OCI-LY1 (cell line): ENCODE data around the gene RAB40C.

Source experiments
- H2AFZ ChIP-seq: fragments of 200-600 bp; sonication (generic), shearing (Covaris generic); 2 replicates; pipeline ENCODE4 v1.6.0; 2014; ENCODE audit warnings: antibody characterized with exemption, mild to moderate bottlenecking, low read length
- H3F3A ChIP-seq: fragments of 200-600 bp; sonication (generic), shearing (Covaris generic); 2 replicates; pipeline ENCODE4 v1.6.0; 2014; ENCODE audit warnings: mild to moderate bottlenecking, antibody characterized with exemption, low read length, moderate library complexity; ENCODE audit not compliant: insufficient read depth
- H3K27ac ChIP-seq: fragments of 200-600 bp; sonication (generic); 2 replicates; pipeline ENCODE4 v1.5.1; 2014; ENCODE audit warnings: low read length, mixed run types, mild to moderate bottlenecking, low read depth; ENCODE audit not compliant: poor library complexity, severe bottlenecking
- H3K27me3 ChIP-seq: fragments of 200-600 bp; sonication (generic); 2 replicates; pipeline ENCODE4 v1.6.0; 2014; ENCODE audit warnings: antibody characterized with exemption, mild to moderate bottlenecking, low read length, moderate library complexity; ENCODE audit not compliant: insufficient read depth
- H3K36me3 ChIP-seq: fragments of 200-600 bp; sonication (generic); 2 replicates; pipeline ENCODE4 v1.6.1; 2014; ENCODE audit warnings: mild to moderate bottlenecking, antibody characterized with exemption, low read length, moderate library complexity, mixed read lengths; ENCODE audit not compliant: insufficient read depth
- H3K4me1 ChIP-seq: fragments of 200-600 bp; sonication (generic); 2 replicates; pipeline ENCODE4 v1.5.1; 2014; ENCODE audit warnings: mild to moderate bottlenecking, low read length, moderate library complexity; ENCODE audit not compliant: insufficient read depth, severe bottlenecking
- H3K4me2 ChIP-seq: fragments of 200-600 bp; sonication (generic), shearing (Covaris generic); 2 replicates; pipeline ENCODE4 v1.6.1; 2014; ENCODE audit warnings: low read length
- H3K4me3 ChIP-seq: fragments of 200-600 bp; sonication (generic); 2 replicates; pipeline ENCODE4 v1.5.1; 2014; ENCODE audit warnings: low read length, low read depth, mild to moderate bottlenecking, mixed read lengths; ENCODE audit not compliant: poor library complexity, severe bottlenecking
- H3K79me2 ChIP-seq: fragments of 200-600 bp; shearing (Covaris generic); 2 replicates; pipeline ENCODE4 v1.6.1; 2016; ENCODE audit warnings: mixed run types, low read length, mixed read lengths; ENCODE audit not compliant: insufficient read depth
- H3K9ac ChIP-seq: fragments of 200-600 bp; sonication (generic), shearing (Covaris generic); 2 replicates; pipeline ENCODE4 v1.6.1; 2014; ENCODE audit warnings: mild to moderate bottlenecking, low read length, mixed read lengths
- H3K9me2 ChIP-seq: fragments of 200-600 bp; sonication (generic), shearing (Covaris generic); 2 replicates; pipeline ENCODE4 v1.6.1; 2014; ENCODE audit warnings: low read depth, mild to moderate bottlenecking, low read length, mixed read lengths
- H3K9me3 ChIP-seq: fragments of 200-600 bp; shearing (Covaris generic); 2 replicates; pipeline ENCODE4 v1.6.1; 2014; ENCODE audit warnings: low read length, mixed read lengths
- H4K20me1 ChIP-seq: fragments of 200-600 bp; sonication (generic), shearing (Covaris generic); 2 replicates; pipeline ENCODE4 v1.6.0; 2016; ENCODE audit warnings: mild to moderate bottlenecking, low read length; ENCODE audit not compliant: insufficient read depth
- EZH2 ChIP-seq: fragments of 200-600 bp; sonication (generic), shearing (Covaris generic); IDR thresholded peaks from 2 replicates; pipeline ENCODE4 v1.8.0; 2017; ENCODE audit warnings: borderline replicate concordance, mixed run types, mild to moderate bottlenecking, antibody characterized with exemption, low read length, moderate library complexity, mixed read lengths
- TF ChIP-seq, protein P1 (sequence below): fragments of 200-600 bp; sonication (generic), shearing (Covaris generic); IDR thresholded peaks from 2 replicates; pipeline ENCODE4 v1.5.1; 2017; ENCODE audit warnings: mild to moderate bottlenecking, antibody characterized with exemption, low read length, moderate library complexity, mixed read lengths

The RAB40C gene

DNA sequence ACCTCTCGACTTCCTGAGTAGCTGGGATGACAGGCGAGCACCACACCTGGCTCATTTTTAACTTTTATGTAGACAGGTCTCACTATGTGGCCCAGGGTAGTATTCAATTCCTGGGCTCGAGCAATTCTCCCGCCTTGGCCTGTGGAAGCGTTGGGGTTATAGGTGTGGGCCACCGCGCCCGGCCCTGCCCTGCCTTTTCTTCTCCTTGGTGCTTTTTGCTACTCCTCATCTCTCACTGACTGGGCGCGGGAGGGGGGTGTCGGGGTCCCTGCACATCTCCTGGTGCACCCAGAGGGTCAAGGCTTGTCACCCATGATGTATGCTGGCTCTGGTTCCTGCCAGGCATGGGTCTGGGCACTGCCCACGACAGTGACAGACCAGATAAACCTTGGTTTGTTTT lies 54.7 kb downstream of the RAB40C start:
- H3K27me3 ChIP-seq, result no peaks in the 10 kb centered on the region
- H3K9ac ChIP-seq, result no peak overlapping the region
- H3K9me2 ChIP-seq, result no peaks in the 10 kb centered on the region
- H3K4me1 ChIP-seq, result peaks cover 50% of the 10 kb centered on the region
- no peaks in the 10 kb centered on the region for H3K79me2 ChIP-seq
- peaks cover 12% of the 10 kb centered on the region; the same call in 1 of the 2 replicates for H3K36me3 ChIP-seq
- H4K20me1 ChIP-seq, result no peaks in the 10 kb centered on the region
- H3K9me3 ChIP-seq, result no peaks in the 10 kb centered on the region
- no peak overlapping the region for H3K4me2 ChIP-seq
- no peak overlapping the region for H3K4me3 ChIP-seq
- H3F3A ChIP-seq, result no peaks in the 10 kb centered on the region
- TF ChIP-seq EZH2, result no peak
- TF ChIP-seq, protein P1, sequence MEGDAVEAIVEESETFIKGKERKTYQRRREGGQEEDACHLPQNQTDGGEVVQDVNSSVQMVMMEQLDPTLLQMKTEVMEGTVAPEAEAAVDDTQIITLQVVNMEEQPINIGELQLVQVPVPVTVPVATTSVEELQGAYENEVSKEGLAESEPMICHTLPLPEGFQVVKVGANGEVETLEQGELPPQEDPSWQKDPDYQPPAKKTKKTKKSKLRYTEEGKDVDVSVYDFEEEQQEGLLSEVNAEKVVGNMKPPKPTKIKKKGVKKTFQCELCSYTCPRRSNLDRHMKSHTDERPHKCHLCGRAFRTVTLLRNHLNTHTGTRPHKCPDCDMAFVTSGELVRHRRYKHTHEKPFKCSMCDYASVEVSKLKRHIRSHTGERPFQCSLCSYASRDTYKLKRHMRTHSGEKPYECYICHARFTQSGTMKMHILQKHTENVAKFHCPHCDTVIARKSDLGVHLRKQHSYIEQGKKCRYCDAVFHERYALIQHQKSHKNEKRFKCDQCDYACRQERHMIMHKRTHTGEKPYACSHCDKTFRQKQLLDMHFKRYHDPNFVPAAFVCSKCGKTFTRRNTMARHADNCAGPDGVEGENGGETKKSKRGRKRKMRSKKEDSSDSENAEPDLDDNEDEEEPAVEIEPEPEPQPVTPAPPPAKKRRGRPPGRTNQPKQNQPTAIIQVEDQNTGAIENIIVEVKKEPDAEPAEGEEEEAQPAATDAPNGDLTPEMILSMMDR, result no peak
- H3K27ac ChIP-seq, result no peak overlapping the region
- no peak overlapping the region for H2AFZ ChIP-seq

GRCh38 chr16:645852-646678 lies 56.2 kb downstream of the RAB40C start:
- TF ChIP-seq, protein P1, result no peak
- TF ChIP-seq EZH2, result no peak
- no peaks in the 10 kb centered on the region for H3K9me2 ChIP-seq
- H3K79me2 ChIP-seq, result no peaks in the 10 kb centered on the region
- no peaks in the 10 kb centered on the region for H3K9me3 ChIP-seq
- no peak overlapping the region for H3K9ac ChIP-seq
- no peaks in the 10 kb centered on the region for H3K27me3 ChIP-seq
- H3K36me3 ChIP-seq, result peaks cover 12% of the 10 kb centered on the region; the same call in 1 of the 2 replicates
- H2AFZ ChIP-seq, result no peak overlapping the region
- peak overlapping the region; percentile 10 for H3K4me3 ChIP-seq
- H3K27ac ChIP-seq, result no peak overlapping the region
- H4K20me1 ChIP-seq, result no peaks in the 10 kb centered on the region
- no peaks in the 10 kb centered on the region for H3F3A ChIP-seq
- H3K4me1 ChIP-seq, result peaks cover 57% of the 10 kb centered on the region
- H3K4me2 ChIP-seq, result peak overlapping the region; percentile 20; the same call in 1 of the 2 replicates

GRCh38 chr16:646679-647172 lies 56.9 kb downstream of the RAB40C start:
- Histone ChIP-seq H3K9me3 (no peaks in the 10 kb centered on the region), H3K4me1 (peaks cover 53% of the 10 kb centered on the region), H2AFZ (no peak overlapping the region), H3K4me2 (peak overlapping the region; percentile 20; the same call in 1 of the 2 replicates), H4K20me1 (no peaks in the 10 kb centered on the region), H3K27ac (no peak overlapping the region), H3K9me2 (no peaks in the 10 kb centered on the region), H3K79me2 (no peaks in the 10 kb centered on the region), H3F3A (no peaks in the 10 kb centered on the region), H3K9ac (no peak overlapping the region), H3K36me3 (peaks cover 12% of the 10 kb centered on the region; the same call in 1 of the 2 replicates), H3K27me3 (no peaks in the 10 kb centered on the region), H3K4me3 (no peak overlapping the region)
- TF ChIP-seq EZH2, result no peak
- TF ChIP-seq, protein P1, result no peak
